ENCODE measurements around the gene SGCE.

The SGCE gene

GRCh38 chr7:94676431-94676830 is 20.5 kb upstream of the SGCE start:
- no peaks in the 10 kb centered on the region for H3K36me3 ChIP-seq
- H3K4me3 ChIP-seq (ENCODE audit: low read depth, low read length) = no peak overlapping the region
- no peaks in the 10 kb centered on the region for H3K9me3 ChIP-seq (ENCODE audit: severe bottlenecking)
- no peak for TF ChIP-seq CTCF (IDR thresholded peaks at IDR 0.05; ENCODE audit: low read depth, low read length)
- H3K27ac ChIP-seq = no peak overlapping the region
- no peak for DNase-seq
- H3K27me3 ChIP-seq (ENCODE audit: insufficient read depth, low read depth, severe bottlenecking) = no peaks in the 10 kb centered on the region

- no peak overlapping the region for H3K4me3 ChIP-seq (ENCODE audit: low read depth, low read length)
These were observed 19.4 kb upstream of the SGCE start for GRCh38 chr7:94675356-94675755.

GRCh38 chr7:94671444-94672235 is 15.7 kb upstream of the SGCE start:
- DNase-seq = no peak
- peaks cover 4% of the 10 kb centered on the region for H3K36me3 ChIP-seq
- H3K4me3 ChIP-seq (ENCODE audit: low read depth, low read length) = no peak overlapping the region
- no peaks in the 10 kb centered on the region for H3K9me3 ChIP-seq (ENCODE audit: severe bottlenecking)
- no peak for TF ChIP-seq CTCF (IDR thresholded peaks at IDR 0.05; ENCODE audit: low read depth, low read length)
- no peak overlapping the region for H3K27ac ChIP-seq
- H3K27me3 ChIP-seq (ENCODE audit: insufficient read depth, low read depth, severe bottlenecking) = no peaks in the 10 kb centered on the region

More at GRCh38 chr7:94675356-94675755, 19.4 kb upstream of the SGCE start:
- H3K9me3 ChIP-seq (ENCODE audit: severe bottlenecking) = no peaks in the 10 kb centered on the region
- no peak for DNase-seq
- H3K27ac ChIP-seq = no peak overlapping the region
- H3K36me3 ChIP-seq = no peaks in the 10 kb centered on the region
- H3K27me3 ChIP-seq (ENCODE audit: insufficient read depth, low read depth, severe bottlenecking) = no peaks in the 10 kb centered on the region
- no peak for TF ChIP-seq CTCF (IDR thresholded peaks at IDR 0.05; ENCODE audit: low read depth, low read length)

GRCh38 chr7:94669773-94670495 is 14.0 kb upstream of the SGCE start:
- H3K36me3 ChIP-seq = peaks cover 12% of the 10 kb centered on the region
- no peaks in the 10 kb centered on the region for H3K27me3 ChIP-seq (ENCODE audit: insufficient read depth, low read depth, severe bottlenecking)
- no peaks in the 10 kb centered on the region for H3K9me3 ChIP-seq (ENCODE audit: severe bottlenecking)
- no peak overlapping the region for H3K4me3 ChIP-seq (ENCODE audit: low read depth, low read length)
- no peak for DNase-seq
- no peak for TF ChIP-seq CTCF (IDR thresholded peaks at IDR 0.05; ENCODE audit: low read depth, low read length)
- H3K27ac ChIP-seq = no peak overlapping the region

- no peak for DNase-seq
These were observed 11.1 kb upstream of the SGCE start for GRCh38 chr7:94666879-94667587.

More at GRCh38 chr7:94666879-94667587, 11.1 kb upstream of the SGCE start:
- Histone ChIP-seq H3K27me3 (ENCODE audit: insufficient read depth, low read depth, severe bottlenecking) (no peaks in the 10 kb centered on the region), H3K27ac (no peak overlapping the region), H3K9me3 (ENCODE audit: severe bottlenecking) (no peaks in the 10 kb centered on the region), H3K4me3 (ENCODE audit: low read depth, low read length) (no peak overlapping the region), H3K36me3 (peaks cover 32% of the 10 kb centered on the region)
- TF ChIP-seq CTCF (IDR thresholded peaks at IDR 0.05; ENCODE audit: low read depth, low read length) = no peak
